Stimulated activated CD8-positive, alpha-beta memory T cell treated with anti-CD3 and anti-CD28 coated beads, Interleukin-7, amount 100 ng/mL, for 48 hours (primary cell): Measurements from ENCODE around the gene XIRP2.
"Not testable (repeated sequence)": the region's sequence is repeated elsewhere in the genome, so short reads cannot be mapped to it uniquely, and the experiment has no call there.

Experiments used
- DNase-seq, 2 donors: peaks; one replicate each; pipeline ENCODE4 v3.0.0-alpha.2; 2020; ENCODE audit warnings: low read depth in 1 of 2; ENCODE audit errors: extremely low read depth in 1 of 2

The XIRP2 gene

GRCh38 chr2:167187978-167188967 is 300.0 kb downstream of the XIRP2 start:
- no peak for DNase-seq

- no peak for DNase-seq
These were observed 301.8 kb downstream of the XIRP2 start for GRCh38 chr2:167190053-167190452.

GRCh38 chr2:167191588-167191987 is 303.3 kb downstream of the XIRP2 start:
- DNase-seq: no peak

- no peak for DNase-seq
These were observed 304.6 kb downstream of the XIRP2 start for GRCh38 chr2:167192833-167193232.

- DNase-seq: no peak
These were observed 308.4 kb downstream of the XIRP2 start for GRCh38 chr2:167196461-167197252.

GRCh38 chr2:167198009-167198408 is 309.7 kb downstream of the XIRP2 start:
- no peak for DNase-seq

- DNase-seq: no peak
These were observed 310.3 kb downstream of the XIRP2 start for GRCh38 chr2:167198576-167198975.

GRCh38 chr2:167200019-167200418 is 311.7 kb downstream of the XIRP2 start:
- no peak for DNase-seq

- DNase-seq: no peak
These were observed 321.5 kb downstream of the XIRP2 start for GRCh38 chr2:167209784-167210183.

- no peak for DNase-seq
These were observed 323.9 kb downstream of the XIRP2 start for GRCh38 chr2:167212014-167212648.

- no peak for DNase-seq
These were observed 327.3 kb downstream of the XIRP2 start for GRCh38 chr2:167215595-167215994.

GRCh38 chr2:167237478-167237877 is 349.2 kb downstream of the XIRP2 start:
- no peak for DNase-seq

- DNase-seq: no peak
These were observed 352.4 kb downstream of the XIRP2 start for GRCh38 chr2:167240671-167241070.

GRCh38 chr2:167249197-167249596 is 360.9 kb downstream of the XIRP2 start:
- DNase-seq: no peak

- no peak for DNase-seq
These were observed 364.7 kb downstream of the XIRP2 start for GRCh38 chr2:167253025-167253424.

GRCh38 chr2:167254721-167255120 is 366.4 kb downstream of the XIRP2 start:
- no peak for DNase-seq

GRCh38 chr2:167258712-167259111 is 370.4 kb downstream of the XIRP2 start:
- DNase-seq: no peak

GRCh38 chr2:167264380-167264779 is 376.1 kb downstream of the XIRP2 start:
- no peak for DNase-seq

- DNase-seq: no peak
These were observed 376.7 kb downstream of the XIRP2 start for GRCh38 chr2:167265004-167265403.

- DNase-seq: no peak
These were observed 377.4 kb downstream of the XIRP2 start for GRCh38 chr2:167265722-167266121.

- not testable (repeated sequence) for DNase-seq
These were observed 380.0 kb downstream of the XIRP2 start for GRCh38 chr2:167268245-167268644.
